K562 (cell line): Measurements from ENCODE around the gene PSMA7. TPM values are rescaled to one million over a fixed set of nuclear protein-coding genes. Genes with fewer than 3 reads are reported as not detected.
A peak's percentile ranks its signal among the peaks of the same experiment; 100 is the strongest.

Experiments used
- DDX20 ChIP-seq: fragments of 450-650 bp; IDR thresholded peaks from 2 replicates; pipeline ENCODE4 v1.6.1; 2016; ENCODE audit warnings: missing genetic modification characterization, low read depth, mild to moderate bottlenecking, missing compliant biosample characterization, moderate library complexity
- DMBX1 ChIP-seq: fragments of 250-450 bp; sonication (Bioruptor Pico); IDR thresholded peaks from 2 replicates; pipeline ENCODE4 v1.8.0; 2022; ENCODE audit warnings: inconsistent platforms, mild to moderate bottlenecking, moderate library complexity, borderline replicate concordance
- FIP1L1 ChIP-seq: fragments of 200-400 bp; formaldehyde crosslinking; IDR thresholded peaks from 2 replicates; pipeline ENCODE4 v1.6.1; 2018; ENCODE audit warnings: mild to moderate bottlenecking, low read depth, low read length; ENCODE audit not compliant: poor library complexity, severe bottlenecking
- HEY1 ChIP-seq: fragments of 250-450 bp; sonication (Bioruptor Pico); IDR thresholded peaks from 2 replicates; pipeline ENCODE4 v1.5.0; 2020; ENCODE audit warnings: mild to moderate bottlenecking, moderate library complexity, borderline replicate concordance
- ILF3 ChIP-seq: fragments of 450-650 bp; IDR thresholded peaks from 2 replicates; pipeline ENCODE4 v1.6.1; 2018; ENCODE audit warnings: antibody characterized with exemption, mild to moderate bottlenecking, moderate library complexity, borderline replicate concordance
- KAT2B ChIP-seq: IDR thresholded peaks from one replicate; pipeline ENCODE4 v1.6.1; 2012; ENCODE audit warnings: low read depth, mild to moderate bottlenecking, control low read depth, inconsistent platforms, low read length, moderate library complexity
- MCM5 ChIP-seq: fragments of 450-650 bp; IDR thresholded peaks from 2 replicates; pipeline ENCODE4 v1.6.1; 2016; ENCODE audit warnings: low read depth
- MEF2D ChIP-seq: conservative IDR thresholded peaks from 2 replicates; pipeline ENCODE4 v1.6.1; 2016; ENCODE audit warnings: low read depth, missing genetic modification characterization, missing compliant biosample characterization
- MNT ChIP-seq, 2 experiments: fragments of 450-650 bp; conservative IDR thresholded peaks; 2 replicates each; pipeline ENCODE4 v1.6.1; 2017; ENCODE audit warnings: mild to moderate bottlenecking in 2 of 2, moderate library complexity in 2 of 2
- RFX5 ChIP-seq: IDR thresholded peaks from 2 replicates; pipeline ENCODE4 v1.6.1; 2011; ENCODE audit warnings: low read depth, mild to moderate bottlenecking, improper control_type of control experiment, low read length
- SMARCC2 ChIP-seq: fragments of 450-650 bp; IDR thresholded peaks from 2 replicates; pipeline ENCODE4 v1.6.1; 2017; ENCODE audit warnings: antibody characterized with exemption, moderate library complexity, mild to moderate bottlenecking, low read depth
- SNIP1 ChIP-seq: fragments of 450-650 bp; IDR thresholded peaks from 2 replicates; pipeline ENCODE4 v1.7.1; 2017; ENCODE audit warnings: low read depth, mild to moderate bottlenecking
- U2AF1 ChIP-seq: fragments of 200-400 bp; formaldehyde crosslinking; optimal IDR thresholded peaks from 2 replicates; pipeline ENCODE3; 2017; ENCODE audit warnings: mild to moderate bottlenecking, low read depth, low read length, moderate library complexity
- ZNF12 ChIP-seq: sonication (generic); formaldehyde crosslinking; IDR thresholded peaks from 2 replicates; pipeline ENCODE4 v1.4.0; 2020; ENCODE audit warnings: mild to moderate bottlenecking, missing genetic modification reagents
- ZNF212 ChIP-seq: fragments of 450-650 bp; formaldehyde crosslinking; IDR thresholded peaks from 2 replicates; pipeline ENCODE4 v1.4.0; 2020; ENCODE audit warnings: mild to moderate bottlenecking
- ZNF398 ChIP-seq: fragments of 250-450 bp; sonication (Bioruptor Pico); IDR thresholded peaks from 2 replicates; pipeline ENCODE4 v1.8.0; 2021; ENCODE audit warnings: moderate library complexity, mild to moderate bottlenecking, inconsistent platforms
- ZNF561 ChIP-seq: fragments of 450-650 bp; formaldehyde crosslinking; conservative IDR thresholded peaks from 2 replicates; pipeline ENCODE4 v1.4.0; 2020; ENCODE audit warnings: mild to moderate bottlenecking, moderate library complexity
- ZNF644 ChIP-seq: fragments of 200-800 bp; sonication (Bioruptor generic); IDR thresholded peaks from 2 replicates; pipeline ENCODE4 v1.6.1; 2016; ENCODE audit warnings: low read depth, missing genetic modification characterization, missing compliant biosample characterization
- polyA plus RNA-seq, 8 experiments: library from polyadenylated mRNA; depleted of rRNA in 4 of 8; stranded (reverse) in 5 of 8; unstranded in 3 of 8; fragments of >200 nt; fragmentation: Nextera tagmentation in 2 of 8; fragmentation: Illumina TruSeq in 1 of 8; extraction: Ambion mirVana in 2 of 8; extraction: Trizol in 1 of 8; gene quantifications; 2 replicates each; pipeline versions ENCODE4 v1.2.1 to v1.2.3, GENCODE V29; 2011 to 2014; ENCODE audit warnings: inconsistent platforms in 1 of 8, missing spikeins in 1 of 8
- total RNA-seq, 7 experiments: library from RNA; depleted of rRNA in 6 of 7; stranded (reverse); fragments of >200 nt in 6 of 7; fragmentation: Illumina TruSeq in 2 of 7; extraction: Trizol in 2 of 7; gene quantifications; 2 replicates each; pipeline versions ENCODE4 v1.2.1 to v1.2.3, GENCODE V29; 2011 to 2021; ENCODE audit warnings: low replicate concordance in 1 of 7

The PSMA7 gene
- total and polyA plus RNA-seq, 9 of the 15 experiments (the other 6 are each of a cell fraction or from before 2014, with no cell fraction given) = 257 to 510 (median 393) TPM

GRCh38 chr20:62182469-62183425 lies 39.6 kb upstream of the PSMA7 start, which contains the start of gene MTG2 (continued):
- no peak for TF ChIP-seq ZNF561 (CRISPR knock-in tag)
- peak; percentile 66; the same call in 1 of the 2 replicates for TF ChIP-seq ILF3
- no peak for TF ChIP-seq HEY1 (CRISPR knock-in tag)
- no peak for TF ChIP-seq ZNF644 (tag)
- no peak for TF ChIP-seq ZNF398 (CRISPR knock-in tag)
- TF ChIP-seq KAT2B = no peak
- TF ChIP-seq SMARCC2 = no peak
- peak; percentile 55 to 89; a peak in 3 of 4 replicates for TF ChIP-seq MNT (conservative IDR thresholded peaks at IDR 0.05)
- TF ChIP-seq SNIP1 = no peak
- peak; percentile 87 for TF ChIP-seq U2AF1
- peak; percentile 83 for TF ChIP-seq ZNF12
- no peak for TF ChIP-seq ZNF212
- TF ChIP-seq MCM5 = no peak
- TF ChIP-seq RFX5 = no peak
- TF ChIP-seq DMBX1 (CRISPR knock-in tag) = 0 out of 2 replicates have a peak, but pooled peaks have one; percentile 17
- no peak for TF ChIP-seq DDX20
- no peak for TF ChIP-seq MEF2D (tag)
- TF ChIP-seq FIP1L1 = peak; percentile 84
